WTC11 (cell line): Measurements from ENCODE around the gene S1PR2. TPM values are rescaled to one million over a fixed set of nuclear protein-coding genes. Genes with fewer than 3 reads are reported as not detected.
A peak's percentile ranks its signal among the peaks of the same experiment; 100 is the strongest.

ENCODE experiments used
- ATAC-seq: fragments of 200-7000 bp; cut with Tn5 transposase; 2 replicates; pipeline ENCODE4 v1.10.0; 2021; ENCODE audit warnings: mild to moderate bottlenecking, moderate library complexity
- CTCF ChIA-PET: fragments of 300-600 bp; sonication (Branson Sonifier 250); formaldehyde crosslinking; loops from one replicate; lab custom pipeline; 2021; ENCODE audit warnings: antibody characterized with exemption; lab: Charles Lee
- POLR2A ChIA-PET: fragments of 350-600 bp; sonication (Branson Sonifier 250); formaldehyde crosslinking; loops from one replicate; lab custom pipeline; 2021; ENCODE audit warnings: antibody characterized with exemption; lab: Charles Lee
- DNase-seq: peaks from one replicate; pipeline ENCODE4 v3.0.0; 2021; ENCODE audit warnings: low spot score
- H3K27ac Mint-ChIP-seq: 2 replicates; pipeline ENCODE4 v1.8.0; 2021; ENCODE audit warnings: mixed read lengths
- H3K27me3 Mint-ChIP-seq: 2 replicates; pipeline ENCODE4 v1.8.0; 2021; ENCODE audit warnings: low read depth, mild to moderate bottlenecking, moderate library complexity, mixed read lengths
- H3K36me3 Mint-ChIP-seq: 2 replicates; pipeline ENCODE4 v1.8.0; 2021; ENCODE audit warnings: mixed read lengths
- H3K4me1 Mint-ChIP-seq: 2 replicates; pipeline ENCODE4 v1.8.0; 2022; ENCODE audit warnings: mixed read lengths
- H3K4me3 Mint-ChIP-seq: 2 replicates; pipeline ENCODE4 v1.8.0; 2021; ENCODE audit warnings: mild to moderate bottlenecking, moderate library complexity, mixed read lengths
- H3K9me3 Mint-ChIP-seq: 2 replicates; pipeline ENCODE4 v1.8.0; 2021; ENCODE audit warnings: mixed read lengths
- CBFB ChIP-seq: sonication (generic); formaldehyde crosslinking; IDR thresholded peaks from 2 replicates; pipeline ENCODE4 v1.8.1; 2022; ENCODE audit warnings: mild to moderate bottlenecking, low read depth, missing genetic modification reagents
- CREM ChIP-seq: sonication (generic); formaldehyde crosslinking; IDR thresholded peaks from 2 replicates; pipeline ENCODE4 v1.8.1; 2022; ENCODE audit warnings: mild to moderate bottlenecking, missing genetic modification reagents, moderate library complexity
- FOXJ3 ChIP-seq: sonication (generic); formaldehyde crosslinking; IDR thresholded peaks from 2 replicates; pipeline ENCODE4 v1.9.0; 2021; ENCODE audit warnings: missing genetic modification reagents, mild to moderate bottlenecking, borderline replicate concordance
- NFATC4 ChIP-seq: fragments of 250-450 bp; sonication (Bioruptor Pico); IDR thresholded peaks from 2 replicates; pipeline ENCODE4 v1.9.0; 2021; ENCODE audit warnings: mild to moderate bottlenecking
- NFYB ChIP-seq: sonication (generic); formaldehyde crosslinking; conservative IDR thresholded peaks from 2 replicates; pipeline ENCODE4 v1.8.0; 2022; ENCODE audit warnings: low read depth, missing genetic modification reagents
- NR1H2 ChIP-seq: sonication (generic); formaldehyde crosslinking; IDR thresholded peaks from 2 replicates; pipeline ENCODE4 v1.9.0; 2021; ENCODE audit warnings: mild to moderate bottlenecking, moderate library complexity, missing genetic modification reagents
- NR3C1 ChIP-seq: sonication (generic); formaldehyde crosslinking; conservative IDR thresholded peaks from 2 replicates; pipeline ENCODE4 v1.8.1; 2023; ENCODE audit warnings: low read depth, mild to moderate bottlenecking, missing genetic modification reagents
- RELA ChIP-seq: sonication (generic); formaldehyde crosslinking; IDR thresholded peaks from 2 replicates; pipeline ENCODE4 v1.8.1; 2022; ENCODE audit warnings: missing genetic modification reagents, mild to moderate bottlenecking, borderline replicate concordance
- SMAD3 ChIP-seq: sonication (generic); formaldehyde crosslinking; IDR thresholded peaks from 2 replicates; pipeline ENCODE4 v1.8.0; 2022; ENCODE audit warnings: missing genetic modification reagents, mild to moderate bottlenecking, borderline replicate concordance
- TEAD4 ChIP-seq: sonication (generic); formaldehyde crosslinking; IDR thresholded peaks from 2 replicates; pipeline ENCODE4 v1.8.0; 2022; ENCODE audit warnings: mild to moderate bottlenecking, missing genetic modification reagents
- USF1 ChIP-seq: sonication (generic); formaldehyde crosslinking; IDR thresholded peaks from 2 replicates; pipeline ENCODE4 v1.8.0; 2022; ENCODE audit warnings: mild to moderate bottlenecking, missing genetic modification reagents
- ZMAT4 ChIP-seq: fragments of 250-450 bp; sonication (Bioruptor Pico); IDR thresholded peaks from 2 replicates; pipeline ENCODE4 v1.9.0; 2021; ENCODE audit warnings: mild to moderate bottlenecking
- ZNF121 ChIP-seq: sonication (generic); formaldehyde crosslinking; IDR thresholded peaks from 2 replicates; pipeline ENCODE4 v1.8.0; 2023; ENCODE audit warnings: missing genetic modification reagents
- ZNF317 ChIP-seq: sonication (generic); formaldehyde crosslinking; IDR thresholded peaks from 2 replicates; pipeline ENCODE4 v1.8.1; 2023; ENCODE audit warnings: low read depth, mild to moderate bottlenecking, moderate library complexity, missing genetic modification reagents, borderline replicate concordance
- ZNF396 ChIP-seq: fragments of 250-450 bp; sonication (Bioruptor Pico); IDR thresholded peaks from 2 replicates; pipeline ENCODE4 v1.8.0; 2021; ENCODE audit warnings: mild to moderate bottlenecking, moderate library complexity, borderline replicate concordance
- ZNF423 ChIP-seq: fragments of 250-450 bp; sonication (Bioruptor Pico); IDR thresholded peaks from 2 replicates; pipeline ENCODE4 v2.1.2; 2022; ENCODE audit warnings: mild to moderate bottlenecking, moderate library complexity
- ZSCAN18 ChIP-seq: fragments of 250-450 bp; sonication (Bioruptor Pico); IDR thresholded peaks from 2 replicates; pipeline ENCODE4 v2.1.2; 2022; ENCODE audit warnings: mild to moderate bottlenecking, moderate library complexity
- total RNA-seq: library from RNA; stranded (reverse); gene quantifications from 3 replicates; pipeline ENCODE4 v1.2.3, GENCODE V29; 2021
- TF ChIP-seq, protein P1 (sequence below): sonication (generic); formaldehyde crosslinking; conservative IDR thresholded peaks from 2 replicates; pipeline ENCODE4 v1.8.1; 2022; ENCODE audit warnings: mild to moderate bottlenecking, missing genetic modification reagents
- TF ChIP-seq, protein P2 (sequence below): sonication (generic); formaldehyde crosslinking; IDR thresholded peaks from 2 replicates; pipeline ENCODE4 v1.8.0; 2022; ENCODE audit warnings: mild to moderate bottlenecking, missing genetic modification reagents
- TF ChIP-seq, protein P3 (sequence below): fragments of 250-450 bp; sonication (Bioruptor Pico); IDR thresholded peaks from 2 replicates; pipeline ENCODE4 v1.9.0; 2021; ENCODE audit warnings: mild to moderate bottlenecking, borderline replicate concordance
- TF ChIP-seq, protein P4 (sequence below): sonication (generic); formaldehyde crosslinking; IDR thresholded peaks from 2 replicates; pipeline ENCODE4 v1.8.0; 2023; ENCODE audit warnings: missing genetic modification reagents, mild to moderate bottlenecking, borderline replicate concordance

Gene S1PR2
- total RNA-seq, 1 experiment from 2014 or later: 13.2 TPM

DNA sequence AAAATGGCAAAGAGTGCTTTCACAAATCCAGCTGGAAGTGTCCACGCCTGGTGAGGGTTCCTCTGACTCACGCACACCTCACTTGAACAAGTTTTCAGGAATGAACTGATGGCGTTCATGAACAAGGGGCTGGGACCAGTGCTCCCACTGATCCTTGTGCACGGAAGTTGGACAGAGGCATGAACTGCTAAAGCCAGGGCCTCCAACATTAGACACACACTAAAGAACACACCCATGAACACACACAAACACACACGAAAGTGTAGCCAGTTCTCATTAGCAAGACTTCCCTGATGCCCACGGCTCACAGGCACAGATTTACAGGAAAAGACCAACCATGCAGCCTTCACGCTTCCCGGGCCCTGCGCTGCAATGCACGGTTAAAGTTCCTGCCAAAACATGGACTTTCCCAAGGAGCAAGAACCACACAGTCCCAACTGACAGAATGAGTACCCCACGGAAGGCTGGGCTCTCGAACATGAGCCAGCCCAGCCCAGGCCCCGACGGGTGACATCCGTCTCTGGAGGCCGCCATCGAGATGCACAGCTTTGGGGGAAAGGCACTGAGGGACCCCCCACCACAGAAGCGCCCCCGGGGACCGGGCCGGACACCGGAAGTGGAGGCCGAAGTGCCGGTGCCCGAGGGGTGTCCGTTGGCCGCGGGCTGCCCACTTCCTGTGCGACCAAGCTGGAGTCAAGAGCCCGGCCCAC lies 37.2 kb downstream of the S1PR2 start:
- CTCF ChIA-PET: interaction anchor here (1.0 to 3.2 kb wide), 4 partner anchors 35 to 223 kb away, joined by 3 to 25 read pairs (median 5); partner anchors contain the start of gene ICAM1
- DNase-seq: peak; percentile 47
- Mint-ChIP-seq H3K36me3 (no peaks in the 10 kb centered on the region; the same call in 1 of the 2 replicates), H3K4me1 (peaks cover 8% of the 10 kb centered on the region), H3K27ac (peak overlapping the region; percentile 85), H3K9me3 (no peaks in the 10 kb centered on the region), H3K27me3 (no peaks in the 10 kb centered on the region), H3K4me3 (peak overlapping the region; percentile 94)
- POLR2A ChIA-PET: interaction anchor here (0.8 kb wide), 1 partner anchor 209 kb away, joined by 3 read pairs; the partner anchor contains the start of gene CDC37
- peak; percentile 7 for ATAC-seq
- TF ChIP-seq NFYB (CRISPR knock-in tag) (no peak), ZNF423 (no peak), NFATC4 (CRISPR knock-in tag) (no peak), NR1H2 (CRISPR knock-in tag) (no peak), SMAD3 (no peak), USF1 (CRISPR knock-in tag) (no peak), ZSCAN18 (CRISPR knock-in tag) (no peak), ZNF121 (CRISPR knock-in tag) (no peak), ZMAT4 (CRISPR knock-in tag) (no peak), RELA (CRISPR knock-in tag) (no peak), TEAD4 (0 out of 2 replicates have a peak, but pooled peaks have one; percentile 34), ZNF317 (CRISPR knock-in tag) (no peak), FOXJ3 (no peak), NR3C1 (CRISPR knock-in tag) (no peak), ZNF396 (CRISPR knock-in tag) (no peak), CBFB (no peak), CREM (CRISPR knock-in tag) (0 out of 2 replicates have a peak, but pooled peaks have one; percentile 35)
- TF ChIP-seq, protein P1, sequence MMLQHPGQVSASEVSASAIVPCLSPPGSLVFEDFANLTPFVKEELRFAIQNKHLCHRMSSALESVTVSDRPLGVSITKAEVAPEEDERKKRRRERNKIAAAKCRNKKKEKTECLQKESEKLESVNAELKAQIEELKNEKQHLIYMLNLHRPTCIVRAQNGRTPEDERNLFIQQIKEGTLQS: no peak
- TF ChIP-seq, protein P2, sequence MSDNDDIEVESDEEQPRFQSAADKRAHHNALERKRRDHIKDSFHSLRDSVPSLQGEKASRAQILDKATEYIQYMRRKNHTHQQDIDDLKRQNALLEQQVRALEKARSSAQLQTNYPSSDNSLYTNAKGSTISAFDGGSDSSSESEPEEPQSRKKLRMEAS (CRISPR knock-in tag): no peak
- TF ChIP-seq, protein P3, sequence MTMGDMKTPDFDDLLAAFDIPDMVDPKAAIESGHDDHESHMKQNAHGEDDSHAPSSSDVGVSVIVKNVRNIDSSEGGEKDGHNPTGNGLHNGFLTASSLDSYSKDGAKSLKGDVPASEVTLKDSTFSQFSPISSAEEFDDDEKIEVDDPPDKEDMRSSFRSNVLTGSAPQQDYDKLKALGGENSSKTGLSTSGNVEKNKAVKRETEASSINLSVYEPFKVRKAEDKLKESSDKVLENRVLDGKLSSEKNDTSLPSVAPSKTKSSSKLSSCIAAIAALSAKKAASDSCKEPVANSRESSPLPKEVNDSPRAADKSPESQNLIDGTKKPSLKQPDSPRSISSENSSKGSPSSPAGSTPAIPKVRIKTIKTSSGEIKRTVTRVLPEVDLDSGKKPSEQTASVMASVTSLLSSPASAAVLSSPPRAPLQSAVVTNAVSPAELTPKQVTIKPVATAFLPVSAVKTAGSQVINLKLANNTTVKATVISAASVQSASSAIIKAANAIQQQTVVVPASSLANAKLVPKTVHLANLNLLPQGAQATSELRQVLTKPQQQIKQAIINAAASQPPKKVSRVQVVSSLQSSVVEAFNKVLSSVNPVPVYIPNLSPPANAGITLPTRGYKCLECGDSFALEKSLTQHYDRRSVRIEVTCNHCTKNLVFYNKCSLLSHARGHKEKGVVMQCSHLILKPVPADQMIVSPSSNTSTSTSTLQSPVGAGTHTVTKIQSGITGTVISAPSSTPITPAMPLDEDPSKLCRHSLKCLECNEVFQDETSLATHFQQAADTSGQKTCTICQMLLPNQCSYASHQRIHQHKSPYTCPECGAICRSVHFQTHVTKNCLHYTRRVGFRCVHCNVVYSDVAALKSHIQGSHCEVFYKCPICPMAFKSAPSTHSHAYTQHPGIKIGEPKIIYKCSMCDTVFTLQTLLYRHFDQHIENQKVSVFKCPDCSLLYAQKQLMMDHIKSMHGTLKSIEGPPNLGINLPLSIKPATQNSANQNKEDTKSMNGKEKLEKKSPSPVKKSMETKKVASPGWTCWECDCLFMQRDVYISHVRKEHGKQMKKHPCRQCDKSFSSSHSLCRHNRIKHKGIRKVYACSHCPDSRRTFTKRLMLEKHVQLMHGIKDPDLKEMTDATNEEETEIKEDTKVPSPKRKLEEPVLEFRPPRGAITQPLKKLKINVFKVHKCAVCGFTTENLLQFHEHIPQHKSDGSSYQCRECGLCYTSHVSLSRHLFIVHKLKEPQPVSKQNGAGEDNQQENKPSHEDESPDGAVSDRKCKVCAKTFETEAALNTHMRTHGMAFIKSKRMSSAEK (CRISPR knock-in tag): no peak
- TF ChIP-seq, protein P4, sequence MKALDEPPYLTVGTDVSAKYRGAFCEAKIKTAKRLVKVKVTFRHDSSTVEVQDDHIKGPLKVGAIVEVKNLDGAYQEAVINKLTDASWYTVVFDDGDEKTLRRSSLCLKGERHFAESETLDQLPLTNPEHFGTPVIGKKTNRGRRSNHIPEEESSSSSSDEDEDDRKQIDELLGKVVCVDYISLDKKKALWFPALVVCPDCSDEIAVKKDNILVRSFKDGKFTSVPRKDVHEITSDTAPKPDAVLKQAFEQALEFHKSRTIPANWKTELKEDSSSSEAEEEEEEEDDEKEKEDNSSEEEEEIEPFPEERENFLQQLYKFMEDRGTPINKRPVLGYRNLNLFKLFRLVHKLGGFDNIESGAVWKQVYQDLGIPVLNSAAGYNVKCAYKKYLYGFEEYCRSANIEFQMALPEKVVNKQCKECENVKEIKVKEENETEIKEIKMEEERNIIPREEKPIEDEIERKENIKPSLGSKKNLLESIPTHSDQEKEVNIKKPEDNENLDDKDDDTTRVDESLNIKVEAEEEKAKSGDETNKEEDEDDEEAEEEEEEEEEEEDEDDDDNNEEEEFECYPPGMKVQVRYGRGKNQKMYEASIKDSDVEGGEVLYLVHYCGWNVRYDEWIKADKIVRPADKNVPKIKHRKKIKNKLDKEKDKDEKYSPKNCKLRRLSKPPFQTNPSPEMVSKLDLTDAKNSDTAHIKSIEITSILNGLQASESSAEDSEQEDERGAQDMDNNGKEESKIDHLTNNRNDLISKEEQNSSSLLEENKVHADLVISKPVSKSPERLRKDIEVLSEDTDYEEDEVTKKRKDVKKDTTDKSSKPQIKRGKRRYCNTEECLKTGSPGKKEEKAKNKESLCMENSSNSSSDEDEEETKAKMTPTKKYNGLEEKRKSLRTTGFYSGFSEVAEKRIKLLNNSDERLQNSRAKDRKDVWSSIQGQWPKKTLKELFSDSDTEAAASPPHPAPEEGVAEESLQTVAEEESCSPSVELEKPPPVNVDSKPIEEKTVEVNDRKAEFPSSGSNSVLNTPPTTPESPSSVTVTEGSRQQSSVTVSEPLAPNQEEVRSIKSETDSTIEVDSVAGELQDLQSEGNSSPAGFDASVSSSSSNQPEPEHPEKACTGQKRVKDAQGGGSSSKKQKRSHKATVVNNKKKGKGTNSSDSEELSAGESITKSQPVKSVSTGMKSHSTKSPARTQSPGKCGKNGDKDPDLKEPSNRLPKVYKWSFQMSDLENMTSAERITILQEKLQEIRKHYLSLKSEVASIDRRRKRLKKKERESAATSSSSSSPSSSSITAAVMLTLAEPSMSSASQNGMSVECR (CRISPR knock-in tag): no peak
